ENCODE results near the gene KIAA0040. TPM values are rescaled to one million over a fixed set of nuclear protein-coding genes. Genes with fewer than 3 reads are reported as not detected.
A peak's percentile ranks its signal among the peaks of the same experiment; 100 is the strongest.

Gene KIAA0040
- total and polyA plus RNA-seq, 10 of the 15 experiments (the other 5 are each of a cell fraction or from before 2014, with no cell fraction given) = 7.6 to 47.7 (median 23.5) TPM

- TF ChIP-seq, protein P1, sequence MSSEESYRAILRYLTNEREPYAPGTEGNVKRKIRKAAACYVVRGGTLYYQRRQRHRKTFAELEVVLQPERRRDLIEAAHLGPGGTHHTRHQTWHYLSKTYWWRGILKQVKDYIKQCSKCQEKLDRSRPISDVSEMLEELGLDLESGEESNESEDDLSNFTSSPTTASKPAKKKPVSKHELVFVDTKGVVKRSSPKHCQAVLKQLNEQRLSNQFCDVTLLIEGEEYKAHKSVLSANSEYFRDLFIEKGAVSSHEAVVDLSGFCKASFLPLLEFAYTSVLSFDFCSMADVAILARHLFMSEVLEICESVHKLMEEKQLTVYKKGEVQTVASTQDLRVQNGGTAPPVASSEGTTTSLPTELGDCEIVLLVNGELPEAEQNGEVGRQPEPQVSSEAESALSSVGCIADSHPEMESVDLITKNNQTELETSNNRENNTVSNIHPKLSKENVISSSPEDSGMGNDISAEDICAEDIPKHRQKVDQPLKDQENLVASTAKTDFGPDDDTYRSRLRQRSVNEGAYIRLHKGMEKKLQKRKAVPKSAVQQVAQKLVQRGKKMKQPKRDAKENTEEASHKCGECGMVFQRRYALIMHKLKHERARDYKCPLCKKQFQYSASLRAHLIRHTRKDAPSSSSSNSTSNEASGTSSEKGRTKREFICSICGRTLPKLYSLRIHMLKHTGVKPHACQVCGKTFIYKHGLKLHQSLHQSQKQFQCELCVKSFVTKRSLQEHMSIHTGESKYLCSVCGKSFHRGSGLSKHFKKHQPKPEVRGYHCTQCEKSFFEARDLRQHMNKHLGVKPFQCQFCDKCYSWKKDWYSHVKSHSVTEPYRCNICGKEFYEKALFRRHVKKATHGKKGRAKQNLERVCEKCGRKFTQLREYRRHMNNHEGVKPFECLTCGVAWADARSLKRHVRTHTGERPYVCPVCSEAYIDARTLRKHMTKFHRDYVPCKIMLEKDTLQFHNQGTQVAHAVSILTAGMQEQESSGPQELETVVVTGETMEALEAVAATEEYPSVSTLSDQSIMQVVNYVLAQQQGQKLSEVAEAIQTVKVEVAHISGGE (CRISPR knock-in tag; IDR thresholded peaks at IDR 0.05) = no peak
- TF ChIP-seq IRF4 (IDR thresholded peaks at IDR 0.05; ENCODE audit: low read depth, low read length) = 0 out of 2 replicates have a peak, but pooled peaks have one; percentile 46
- TF ChIP-seq EP300 (IDR thresholded peaks at IDR 0.05; ENCODE audit: borderline replicate concordance in 1 of 2, control insufficient read depth in 1 of 2, low read depth in 2 of 2, low read length in 2 of 2) = peak; percentile 61 to 66; a peak in 3 of 4 replicates
- TF ChIP-seq RFX5 (IDR thresholded peaks at IDR 0.05; ENCODE audit: low read depth, low read length) = no peak
- no peak for TF ChIP-seq NBN (IDR thresholded peaks at IDR 0.05)
- peak; percentile 20 for TF ChIP-seq MEF2B (IDR thresholded peaks at IDR 0.05; ENCODE audit: partially characterized antibody, poor library complexity, severe bottlenecking)
- peak; percentile 74 for TF ChIP-seq DPF2 (IDR thresholded peaks at IDR 0.05)
- TF ChIP-seq, protein P2, sequence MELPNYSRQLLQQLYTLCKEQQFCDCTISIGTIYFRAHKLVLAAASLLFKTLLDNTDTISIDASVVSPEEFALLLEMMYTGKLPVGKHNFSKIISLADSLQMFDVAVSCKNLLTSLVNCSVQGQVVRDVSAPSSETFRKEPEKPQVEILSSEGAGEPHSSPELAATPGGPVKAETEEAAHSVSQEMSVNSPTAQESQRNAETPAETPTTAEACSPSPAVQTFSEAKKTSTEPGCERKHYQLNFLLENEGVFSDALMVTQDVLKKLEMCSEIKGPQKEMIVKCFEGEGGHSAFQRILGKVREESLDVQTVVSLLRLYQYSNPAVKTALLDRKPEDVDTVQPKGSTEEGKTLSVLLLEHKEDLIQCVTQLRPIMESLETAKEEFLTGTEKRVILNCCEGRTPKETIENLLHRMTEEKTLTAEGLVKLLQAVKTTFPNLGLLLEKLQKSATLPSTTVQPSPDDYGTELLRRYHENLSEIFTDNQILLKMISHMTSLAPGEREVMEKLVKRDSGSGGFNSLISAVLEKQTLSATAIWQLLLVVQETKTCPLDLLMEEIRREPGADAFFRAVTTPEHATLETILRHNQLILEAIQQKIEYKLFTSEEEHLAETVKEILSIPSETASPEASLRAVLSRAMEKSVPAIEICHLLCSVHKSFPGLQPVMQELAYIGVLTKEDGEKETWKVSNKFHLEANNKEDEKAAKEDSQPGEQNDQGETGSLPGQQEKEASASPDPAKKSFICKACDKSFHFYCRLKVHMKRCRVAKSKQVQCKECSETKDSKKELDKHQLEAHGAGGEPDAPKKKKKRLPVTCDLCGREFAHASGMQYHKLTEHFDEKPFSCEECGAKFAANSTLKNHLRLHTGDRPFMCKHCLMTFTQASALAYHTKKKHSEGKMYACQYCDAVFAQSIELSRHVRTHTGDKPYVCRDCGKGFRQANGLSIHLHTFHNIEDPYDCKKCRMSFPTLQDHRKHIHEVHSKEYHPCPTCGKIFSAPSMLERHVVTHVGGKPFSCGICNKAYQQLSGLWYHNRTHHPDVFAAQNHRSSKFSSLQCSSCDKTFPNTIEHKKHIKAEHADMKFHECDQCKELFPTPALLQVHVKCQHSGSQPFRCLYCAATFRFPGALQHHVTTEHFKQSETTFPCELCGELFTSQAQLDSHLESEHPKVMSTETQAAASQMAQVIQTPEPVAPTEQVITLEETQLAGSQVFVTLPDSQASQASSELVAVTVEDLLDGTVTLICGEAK (IDR thresholded peaks at IDR 0.05; ENCODE audit: borderline replicate concordance) = no peak
- peak; percentile 85 for TF ChIP-seq EED (IDR thresholded peaks at IDR 0.05; ENCODE audit: low read depth)
- TF ChIP-seq, protein P3, sequence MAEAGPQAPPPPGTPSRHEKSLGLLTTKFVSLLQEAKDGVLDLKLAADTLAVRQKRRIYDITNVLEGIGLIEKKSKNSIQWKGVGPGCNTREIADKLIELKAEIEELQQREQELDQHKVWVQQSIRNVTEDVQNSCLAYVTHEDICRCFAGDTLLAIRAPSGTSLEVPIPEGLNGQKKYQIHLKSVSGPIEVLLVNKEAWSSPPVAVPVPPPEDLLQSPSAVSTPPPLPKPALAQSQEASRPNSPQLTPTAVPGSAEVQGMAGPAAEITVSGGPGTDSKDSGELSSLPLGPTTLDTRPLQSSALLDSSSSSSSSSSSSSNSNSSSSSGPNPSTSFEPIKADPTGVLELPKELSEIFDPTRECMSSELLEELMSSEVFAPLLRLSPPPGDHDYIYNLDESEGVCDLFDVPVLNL (IDR thresholded peaks at IDR 0.05; ENCODE audit: low read depth, low read length) = no peak
- TF ChIP-seq ZBED1 (IDR thresholded peaks at IDR 0.05; ENCODE audit: borderline replicate concordance) = peak; percentile 30; the same call in 1 of the 2 replicates
- no peak for TF ChIP-seq STAT1 (conservative IDR thresholded peaks at IDR 0.05)
- no peak for TF ChIP-seq NR2F1 (conservative IDR thresholded peaks at IDR 0.05)
- TF ChIP-seq CHD2 (IDR thresholded peaks at IDR 0.05; ENCODE audit: borderline replicate concordance, low read depth, low read length) = 0 out of 2 replicates have a peak, but pooled peaks have one; percentile 22
- no peak for TF ChIP-seq USF2 (IDR thresholded peaks at IDR 0.05; ENCODE audit: borderline replicate concordance, low read depth, low read length)
Observed at GRCh38 chr1:175188936-175189335, 3.6 kb downstream of the KIAA0040 start (continued).
